GM19455 (cell line): ENCODE results near the gene TLR8.

Source experiments
- ATAC-seq: cut with Tn5 transposase; IDR thresholded peaks from one replicate; pipeline ENCODE4 v1.9.1; 2021; ENCODE audit not compliant: unreplicated experiment

TLR8 gene

GRCh38 chrX:12945494-12945893 is 39.1 kb downstream of the TLR8 start:
- no peak for ATAC-seq

- ATAC-seq, result no peak
Measured at GRCh38 chrX:12946406-12946805, 40.0 kb downstream of the TLR8 start.

GRCh38 chrX:12946838-12947544 is 40.6 kb downstream of the TLR8 start:
- ATAC-seq, result peak; percentile 38

GRCh38 chrX:12947545-12948235 is 41.3 kb downstream of the TLR8 start:
- no peak for ATAC-seq

GRCh38 chrX:12948495-12948894 is 42.1 kb downstream of the TLR8 start:
- no peak for ATAC-seq

DNA sequence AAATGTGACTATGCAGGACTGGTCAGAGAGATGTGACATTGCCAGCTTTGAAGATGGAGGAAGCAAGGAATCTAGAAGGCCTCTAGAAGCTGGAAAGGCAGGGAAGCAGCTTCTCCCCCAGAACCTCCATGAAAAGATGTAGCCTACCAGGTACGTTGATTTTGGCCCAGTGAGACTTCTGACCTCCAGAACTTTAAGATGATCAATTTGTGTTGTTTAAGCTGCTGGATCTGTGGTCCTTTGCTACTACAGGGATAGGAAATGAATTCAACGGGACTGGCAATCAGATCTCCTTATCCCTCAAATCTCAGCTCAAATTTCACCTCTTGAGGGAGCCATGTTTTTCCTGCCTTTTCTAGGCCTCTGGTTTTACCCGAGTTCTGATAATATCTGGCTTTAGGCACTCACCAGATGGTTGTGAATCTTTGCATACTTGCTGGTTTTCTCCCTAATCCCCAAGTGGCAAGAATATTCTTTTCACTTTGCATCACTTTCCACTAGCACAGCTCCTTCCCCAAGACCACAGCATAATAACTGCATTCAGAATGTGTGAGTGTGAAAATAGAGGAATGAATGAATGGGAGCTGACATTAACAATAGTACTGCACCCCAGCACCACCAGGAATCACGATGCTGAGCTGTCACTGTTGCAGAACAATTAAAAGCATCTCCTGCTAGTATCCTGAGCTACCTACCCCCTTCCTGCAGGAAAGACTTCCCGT is 42.9 kb downstream of the TLR8 start:
- no peak for ATAC-seq

DNA sequence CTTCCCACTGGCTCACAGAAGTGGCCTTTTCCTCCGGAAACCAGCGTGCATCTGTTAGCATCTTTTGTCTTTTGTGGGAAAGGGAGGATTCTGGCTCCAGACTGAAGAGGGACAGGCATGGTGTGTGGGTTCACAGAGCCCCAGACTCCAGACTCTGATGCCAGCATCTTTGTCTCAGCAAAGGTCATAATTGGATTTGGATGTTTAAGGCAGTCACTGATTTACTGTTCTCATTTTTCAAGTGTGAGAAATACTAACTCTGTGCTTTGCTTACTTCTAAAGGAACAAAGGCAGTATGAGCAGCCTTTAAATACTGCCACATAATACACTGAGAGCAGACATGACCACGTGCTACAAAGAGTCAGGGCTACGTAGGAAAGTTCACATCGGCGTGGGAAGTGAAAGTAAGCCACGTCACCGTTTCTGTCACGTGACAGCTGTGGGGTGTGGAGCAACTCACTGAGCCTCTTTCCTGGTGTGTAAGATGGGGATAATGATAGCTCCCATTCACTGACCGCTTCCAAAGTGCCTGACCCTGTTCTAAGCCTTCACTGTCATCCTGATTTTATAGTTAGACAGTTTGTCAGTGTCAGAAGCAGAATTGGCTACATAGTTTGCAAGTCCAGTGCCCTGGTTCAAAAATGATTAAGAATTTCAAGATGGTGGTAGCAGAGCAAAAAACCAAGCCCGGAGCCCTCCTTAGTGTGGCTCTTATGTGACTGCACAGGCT is 43.7 kb downstream of the TLR8 start:
- ATAC-seq, result peak; percentile 50

DNA sequence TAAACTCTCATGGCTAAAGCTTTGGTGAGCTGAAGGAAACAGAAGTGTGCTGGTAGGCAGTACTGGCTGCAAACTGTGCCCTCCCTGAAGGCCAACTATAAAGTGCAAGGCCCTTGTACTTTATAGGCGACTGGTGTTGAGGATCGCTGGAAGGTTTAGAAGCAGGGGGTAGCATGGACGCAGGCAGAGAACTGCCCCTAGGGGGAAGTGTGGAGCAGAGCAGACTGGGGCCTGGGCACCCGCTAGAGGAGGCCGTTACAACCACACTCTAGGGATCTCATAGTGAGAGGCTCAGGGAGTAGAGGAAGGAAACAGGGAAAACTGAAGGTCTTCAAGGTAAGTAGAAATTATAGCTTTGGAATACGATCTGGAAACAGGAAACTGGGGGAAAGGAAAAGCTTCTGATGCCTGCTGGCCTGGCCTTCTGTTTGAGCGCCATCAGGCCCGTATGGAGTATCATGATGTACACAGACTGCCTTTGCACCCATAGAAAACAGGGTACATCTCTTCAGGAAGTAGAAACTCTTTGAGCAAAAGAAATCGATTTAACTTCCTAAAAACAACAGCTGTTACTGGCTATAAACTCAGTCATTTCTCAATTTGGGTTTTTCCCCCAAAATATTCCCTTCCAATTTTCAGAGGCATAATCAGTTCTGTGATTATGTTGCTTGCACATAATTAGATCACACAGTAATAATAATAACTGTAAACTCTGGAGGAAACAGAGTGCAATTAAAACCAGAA is 44.6 kb downstream of the TLR8 start:
- ATAC-seq, result peak; percentile 62

DNA sequence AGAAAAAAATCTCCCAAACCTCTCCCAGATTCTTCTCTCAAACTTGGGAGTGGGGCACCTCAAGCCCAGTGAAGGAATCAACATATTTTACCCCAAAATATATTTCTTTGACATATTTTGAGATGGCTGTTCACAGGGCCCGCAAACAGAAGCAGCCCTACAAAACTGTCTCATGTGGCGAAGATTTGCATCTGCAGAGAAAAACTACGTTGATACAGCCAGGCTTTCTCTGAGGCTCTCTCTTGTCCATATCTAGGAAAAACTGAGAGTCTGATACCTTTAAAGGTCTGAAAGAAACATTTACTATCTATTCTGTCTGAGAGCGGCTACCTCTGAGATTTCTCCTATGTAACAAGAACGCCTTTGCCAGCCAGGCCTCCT is 45.2 kb downstream of the TLR8 start:
- ATAC-seq, result no peak

DNA sequence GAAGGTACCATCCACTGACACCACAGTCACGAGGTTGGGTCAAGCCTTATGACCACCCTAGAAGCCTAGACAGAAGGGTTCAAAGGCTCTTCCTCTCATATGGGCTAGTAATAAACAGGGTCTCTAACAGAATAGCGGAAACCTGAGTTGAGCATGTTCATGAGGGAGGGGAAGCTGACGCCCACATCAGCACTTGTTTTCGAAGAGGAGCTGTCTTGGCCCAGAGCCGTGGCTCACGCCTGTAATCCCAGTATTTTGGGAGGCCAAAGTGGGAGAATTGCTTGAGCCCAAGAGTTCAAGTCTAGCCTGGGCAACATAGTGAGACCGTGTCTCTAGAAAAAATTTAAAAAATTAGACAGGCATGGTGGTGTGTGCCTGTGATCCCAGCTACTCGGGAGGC is 47.0 kb downstream of the TLR8 start:
- ATAC-seq, result no peak

- no peak for ATAC-seq
Measured at GRCh38 chrX:12954376-12954775, 48.0 kb downstream of the TLR8 start.

GRCh38 chrX:12954981-12955380 is 48.6 kb downstream of the TLR8 start:
- no peak for ATAC-seq

- ATAC-seq, result no peak
Measured at GRCh38 chrX:12955882-12956703, 49.7 kb downstream of the TLR8 start.

DNA sequence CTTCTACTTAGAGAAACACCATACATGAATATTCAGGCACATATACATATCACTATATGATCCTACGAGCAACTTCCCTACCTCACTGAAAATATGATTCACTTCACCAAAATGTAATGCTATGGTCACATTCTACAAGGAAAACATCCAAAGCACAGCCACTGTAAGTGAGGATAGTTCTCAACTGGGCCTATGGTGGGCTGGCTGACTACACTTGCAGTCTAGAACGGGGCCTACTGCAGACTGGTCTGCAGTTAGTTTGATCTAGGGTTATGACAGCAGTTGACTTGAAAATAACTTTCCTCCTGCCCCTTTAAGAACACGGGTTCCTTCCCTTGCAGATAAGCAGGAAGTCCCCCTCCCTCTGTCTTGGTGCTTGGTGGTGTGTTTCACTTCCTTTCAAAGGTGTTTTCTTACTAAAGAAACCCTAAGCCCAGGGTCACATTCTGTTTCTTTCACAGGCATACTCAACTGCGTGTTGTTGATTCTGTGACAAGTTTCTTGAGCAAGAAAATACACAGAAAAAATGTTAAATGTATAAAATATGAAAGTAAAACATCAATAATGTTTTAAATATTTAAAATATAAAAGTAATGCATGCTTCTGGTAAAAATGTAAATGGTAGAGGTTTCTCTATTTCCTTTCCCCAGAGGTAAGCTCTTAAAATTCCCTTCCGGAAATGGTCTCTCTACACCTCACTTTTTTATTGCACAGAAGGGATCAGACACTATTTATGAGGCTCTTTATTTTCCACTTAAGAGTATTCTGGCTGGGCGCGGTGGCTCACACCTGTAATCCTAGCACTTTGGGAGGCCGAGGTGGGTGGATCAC is 50.5 kb downstream of the TLR8 start:
- ATAC-seq, result peak; percentile 76

- no peak for ATAC-seq
Measured at GRCh38 chrX:12958059-12958458, 51.6 kb downstream of the TLR8 start.

DNA sequence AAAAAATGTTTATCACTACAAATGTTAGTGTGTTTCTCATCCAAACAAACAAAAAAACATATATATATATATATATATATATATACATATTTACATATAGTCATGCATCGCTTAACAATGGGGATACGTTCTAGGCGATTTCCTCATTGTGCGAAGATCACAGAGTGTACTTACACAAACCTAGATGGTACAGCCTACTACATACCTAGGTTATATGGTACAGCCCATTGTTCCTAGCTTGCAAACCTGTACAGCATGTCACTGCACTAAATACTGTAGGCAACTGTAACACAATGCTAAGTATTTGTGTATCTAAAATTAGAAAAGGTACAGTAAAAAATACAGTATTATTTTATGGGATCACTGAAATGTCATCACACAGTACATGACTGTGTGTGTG is 52.0 kb downstream of the TLR8 start:
- ATAC-seq, result no peak

- no peak for ATAC-seq
Measured at GRCh38 chrX:12961196-12961718, 54.8 kb downstream of the TLR8 start.

DNA sequence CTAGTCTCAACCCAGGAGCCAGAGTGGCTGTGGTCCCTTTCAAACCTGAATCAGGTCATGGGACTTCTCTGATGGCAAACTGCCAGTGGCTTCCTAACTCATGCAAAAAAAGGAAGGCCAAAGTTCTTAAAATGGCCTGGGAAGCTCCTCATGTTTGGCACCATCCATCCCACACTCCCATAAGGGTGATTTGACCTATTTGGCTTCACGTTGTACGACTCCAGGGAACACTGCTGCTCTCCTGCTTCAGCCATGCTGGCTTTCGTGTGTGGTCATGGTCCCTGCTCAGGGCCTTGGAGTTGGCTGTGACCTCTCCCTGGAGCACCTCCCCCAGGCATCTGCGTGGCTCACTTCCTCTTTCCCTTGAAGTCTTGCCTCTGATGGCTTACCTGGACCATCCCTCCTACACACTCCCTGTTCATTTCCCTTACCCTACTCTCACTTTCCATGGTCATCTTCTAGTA is 55.7 kb downstream of the TLR8 start:
- ATAC-seq, result no peak
